ENCODE data around the gene GART. TPM values are rescaled to one million over a fixed set of nuclear protein-coding genes. Genes with fewer than 3 reads are reported as not detected.
A peak's percentile ranks its signal among the peaks of the same experiment; 100 is the strongest.

The GART gene
- polyA plus RNA-seq, 3 donors, result 7.4 to 28.6 (median 26.1) TPM

GRCh38 chr21:33557447-33557846, 15.5 kb upstream of the GART start:
- peaks cover 0 to 3% (median 0%) of the 10 kb centered on the region in 7 donors for H3K9me3 Mint-ChIP-seq
- Histone ChIP-seq H3K9me3 (replicated peaks in 1 of 2; ENCODE audit: control insufficient read depth in 1 of 2, insufficient read depth in 1 of 2, low read length in 2 of 2) (no peaks in the 10 kb centered on the region), H4K20me1 (ENCODE audit: insufficient read depth, low read length) (peaks cover 99% of the 10 kb centered on the region), H3K4me1 (ENCODE audit: control insufficient read depth in 1 of 2, insufficient read depth in 2 of 2, low read length in 2 of 2) (no peaks in the 10 kb centered on the region), H3K79me2 (ENCODE audit: insufficient read depth, low read length) (peaks cover 94% of the 10 kb centered on the region), H3K4me2 (replicated peaks; ENCODE audit: extremely low read depth, low read length, poor library complexity, severe bottlenecking) (no peak overlapping the region), H3K4me3 (replicated peaks in 1 of 3; ENCODE audit: low read depth in 2 of 3, low read length in 3 of 3) (no peak overlapping the region), H3K36me3 (replicated peaks in 1 of 2; ENCODE audit: control insufficient read depth in 1 of 2, insufficient read depth in 2 of 2, low read length in 2 of 2) (peaks cover 91 to 99% of the 10 kb centered on the region in 2 donors), H2AFZ (ENCODE audit: insufficient read depth, low read depth, low read length, poor library complexity, severe bottlenecking) (no peak overlapping the region), H3K27me3 (ENCODE audit: control insufficient read depth in 2 of 2, insufficient read depth in 2 of 2, low read length in 2 of 2) (no peaks in the 10 kb centered on the region), H3K9ac (ENCODE audit: insufficient read depth, low read length, poor library complexity, severe bottlenecking) (no peak overlapping the region), H3K27ac (ENCODE audit: low read depth in 1 of 2, low read length in 2 of 2) (no peak overlapping the region)
- no peaks in the 10 kb centered on the region for H3K27me3 Mint-ChIP-seq (ENCODE audit: low read depth in 3 of 3)
- intact Hi-C loops (cut with micrococcal nuclease), result no loop called here
- peaks cover 7% of the 10 kb centered on the region for H3K4me1 Mint-ChIP-seq
- no peak for TF ChIP-seq CTCF (IDR thresholded peaks at IDR 0.05)
- WGBS (ENCODE audit: insufficient coverage), result 98% methylated on average over 13 of the region's 19 CpGs
- no peak overlapping the region for H3K27ac Mint-ChIP-seq
- DNase-seq, result no peak
- H3K4me3 Mint-ChIP-seq, result no peak overlapping the region
- H3K36me3 Mint-ChIP-seq, result peaks cover 85 to 93% of the 10 kb centered on the region in 2 donors

GRCh38 chr21:33554982-33555344, 13.0 kb upstream of the GART start:
- Histone ChIP-seq H3K9me3 (replicated peaks in 1 of 2; ENCODE audit: control insufficient read depth in 1 of 2, insufficient read depth in 1 of 2, low read length in 2 of 2) (no peaks in the 10 kb centered on the region), H3K9ac (ENCODE audit: insufficient read depth, low read length, poor library complexity, severe bottlenecking) (no peak overlapping the region), H3K4me2 (replicated peaks; ENCODE audit: extremely low read depth, low read length, poor library complexity, severe bottlenecking) (no peak overlapping the region), H3K79me2 (ENCODE audit: insufficient read depth, low read length) (peaks cover 100% of the 10 kb centered on the region), H3K27ac (ENCODE audit: low read depth in 1 of 2, low read length in 2 of 2) (no peak overlapping the region), H3K27me3 (ENCODE audit: control insufficient read depth in 2 of 2, insufficient read depth in 2 of 2, low read length in 2 of 2) (no peaks in the 10 kb centered on the region), H3K36me3 (replicated peaks in 1 of 2; ENCODE audit: control insufficient read depth in 1 of 2, insufficient read depth in 2 of 2, low read length in 2 of 2) (peaks cover 91 to 99% of the 10 kb centered on the region in 2 donors), H4K20me1 (ENCODE audit: insufficient read depth, low read length) (peaks cover 99% of the 10 kb centered on the region), H3K4me1 (ENCODE audit: control insufficient read depth in 1 of 2, insufficient read depth in 2 of 2, low read length in 2 of 2) (no peaks in the 10 kb centered on the region), H3K4me3 (replicated peaks in 1 of 3; ENCODE audit: low read depth in 2 of 3, low read length in 3 of 3) (no peak overlapping the region), H2AFZ (ENCODE audit: insufficient read depth, low read depth, low read length, poor library complexity, severe bottlenecking) (no peak overlapping the region)
- TF ChIP-seq CTCF (IDR thresholded peaks at IDR 0.05), result no peak
- no peak overlapping the region for H3K4me3 Mint-ChIP-seq
- intact Hi-C loops (cut with micrococcal nuclease), result no loop called here
- H3K27me3 Mint-ChIP-seq (ENCODE audit: low read depth in 3 of 3), result no peaks in the 10 kb centered on the region
- H3K4me1 Mint-ChIP-seq, result peaks cover 7% of the 10 kb centered on the region
- peaks cover 0 to 6% (median 0%) of the 10 kb centered on the region in 7 donors for H3K9me3 Mint-ChIP-seq
- DNase-seq, result no peak
- H3K27ac Mint-ChIP-seq, result peak overlapping the region in 1 of 7 donors; percentile 12
- WGBS (ENCODE audit: insufficient coverage), result 99% methylated on average over 12 of the region's 32 CpGs
- H3K36me3 Mint-ChIP-seq, result peaks cover 85 to 97% of the 10 kb centered on the region in 2 donors
